GM23338 (cell line): ENCODE data around the gene DHX32. TPM values are rescaled to one million over a fixed set of nuclear protein-coding genes. Genes with fewer than 3 reads are reported as not detected.

Experiments
- ATAC-seq: fragments of 200-7000 bp; cut with Tn5 transposase; 3 replicates; pipeline ENCODE4 v1.9.1; 2020
- DNase-seq: peaks from one replicate; pipeline ENCODE4 v3.0.0-alpha.2; 2015; ENCODE audit warnings: low spot score
- H2AFZ ChIP-seq: fragments of 200-600 bp; sonication (generic); 2 replicates; pipeline ENCODE4 v1.8.0; 2016; ENCODE audit warnings: antibody characterized with exemption, mild to moderate bottlenecking, moderate library complexity
- H3F3A ChIP-seq: fragments of 200-600 bp; sonication (generic); replicated peaks from 2 replicates; pipeline ENCODE4 v1.8.0; 2017; ENCODE audit warnings: antibody characterized with exemption, mixed run types, low read depth
- H3K27ac ChIP-seq: fragments of 200-600 bp; sonication (generic); 2 replicates; pipeline ENCODE4 v1.6.1; 2016; ENCODE audit warnings: low read depth
- H3K27me3 ChIP-seq: fragments of 200-600 bp; sonication (generic); 2 replicates; pipeline ENCODE4 v1.8.0; 2016; ENCODE audit warnings: mild to moderate bottlenecking, mixed run types, moderate library complexity; ENCODE audit not compliant: insufficient read depth
- H3K36me3 ChIP-seq: fragments of 200-600 bp; sonication (generic); 2 replicates; pipeline ENCODE4 v1.8.0; 2016; ENCODE audit warnings: mild to moderate bottlenecking; ENCODE audit not compliant: insufficient read depth
- H3K4me1 ChIP-seq: fragments of 200-600 bp; sonication (generic); 2 replicates; pipeline ENCODE4 v1.8.0; 2016; ENCODE audit warnings: mild to moderate bottlenecking, moderate library complexity; ENCODE audit not compliant: insufficient read depth
- H3K4me2 ChIP-seq: fragments of 200-600 bp; sonication (generic); 2 replicates; pipeline ENCODE4 v1.7.1; 2017; ENCODE audit warnings: mixed run types
- H3K4me3 ChIP-seq: fragments of 200-600 bp; sonication (generic); 2 replicates; pipeline ENCODE4 v1.6.1; 2016; ENCODE audit warnings: mixed run types
- H3K79me2 ChIP-seq: fragments of 200-600 bp; sonication (generic); replicated peaks from 2 replicates; pipeline ENCODE4 v1.8.0; 2017; ENCODE audit warnings: mild to moderate bottlenecking; ENCODE audit not compliant: insufficient read depth
- H3K9me2 ChIP-seq: fragments of 200-600 bp; sonication (generic); 2 replicates; pipeline ENCODE4 v1.8.0; 2017; ENCODE audit not compliant: insufficient read depth
- H4K20me1 ChIP-seq: fragments of 200-600 bp; sonication (generic); replicated peaks from 2 replicates; pipeline ENCODE4 v1.8.0; 2017; ENCODE audit warnings: mild to moderate bottlenecking; ENCODE audit not compliant: insufficient read depth
- H3K27ac Mint-ChIP-seq: 2 replicates; pipeline ENCODE4 v1.8.0; 2020; ENCODE audit warnings: inconsistent platforms, mild to moderate bottlenecking, moderate library complexity, mixed read lengths
- H3K27me3 Mint-ChIP-seq: 3 replicates; pipeline ENCODE4 v1.8.0; 2022; ENCODE audit warnings: low read depth, mild to moderate bottlenecking, moderate library complexity, mixed read lengths, inconsistent platforms; ENCODE audit not compliant: insufficient read depth, poor library complexity
- H3K36me3 Mint-ChIP-seq: 3 replicates; pipeline ENCODE4 v1.8.0; 2021; ENCODE audit warnings: low read depth, mild to moderate bottlenecking, inconsistent platforms, moderate library complexity, mixed read lengths
- H3K4me1 Mint-ChIP-seq: 3 replicates; pipeline ENCODE4 v1.8.0; 2020; ENCODE audit warnings: mild to moderate bottlenecking, inconsistent platforms, mixed read lengths
- H3K4me3 Mint-ChIP-seq: 3 replicates; pipeline ENCODE4 v1.8.0; 2021; ENCODE audit warnings: moderate library complexity, mild to moderate bottlenecking, inconsistent platforms, mixed read lengths
- H3K9me3 Mint-ChIP-seq: 3 replicates; pipeline ENCODE4 v1.8.0; 2020; ENCODE audit warnings: moderate library complexity, mild to moderate bottlenecking, inconsistent platforms, mixed read lengths
- CREB1 ChIP-seq: fragments of 250-450 bp; sonication (Bioruptor Pico); IDR thresholded peaks from 2 replicates; pipeline ENCODE4 v1.5.0; 2020; ENCODE audit warnings: low read depth, mild to moderate bottlenecking, moderate library complexity
- NANOG ChIP-seq: IDR thresholded peaks from 2 replicates; pipeline ENCODE4 v1.6.1; 2016; ENCODE audit warnings: antibody characterized with exemption, borderline replicate concordance
- POLR2AphosphoS5 ChIP-seq: IDR thresholded peaks from 2 replicates; pipeline ENCODE4 v1.6.1; 2016; ENCODE audit warnings: antibody characterized with exemption, low read depth
- ZNF331 ChIP-seq: fragments of 250-450 bp; sonication (Bioruptor Pico); IDR thresholded peaks from 2 replicates; pipeline ENCODE4 v1.5.0; 2020; ENCODE audit warnings: low read depth, mild to moderate bottlenecking, moderate library complexity
- polyA plus RNA-seq: library from polyadenylated mRNA; unstranded; fragments of >200 nt; fragmentation: Nextera tagmentation; extraction: Ambion mirVana; gene quantifications from 2 replicates; pipeline ENCODE4 v1.2.1, GENCODE V29; 2016
- total RNA-seq: library from RNA; depleted of rRNA; stranded (reverse); fragments of >200 nt; shearing (Covaris generic); gene quantifications from 2 replicates; pipeline ENCODE4 v1.2.3, GENCODE V29; 2014
- TF ChIP-seq, protein P1 (sequence below), 2 experiments: fragments of 200-600 bp in 1 of 2; sonication (generic) in 1 of 2; conservative IDR thresholded peaks; 2 replicates each; pipeline versions ENCODE4 v1.5.1 to v1.6.1; 2016 to 2017; ENCODE audit warnings: antibody characterized with exemption in 2 of 2, low read depth in 2 of 2, mild to moderate bottlenecking in 2 of 2, moderate library complexity in 1 of 2
- TF ChIP-seq, protein P2 (sequence below): IDR thresholded peaks from one replicate; pipeline ENCODE4 v1.6.1; 2018; ENCODE audit warnings: antibody characterized with exemption; ENCODE audit not compliant: unreplicated experiment
- TF ChIP-seq, protein P3 (sequence below): fragments of 250-450 bp; sonication (Bioruptor Pico); IDR thresholded peaks from 2 replicates; pipeline ENCODE4 v1.5.0; 2020; ENCODE audit warnings: mild to moderate bottlenecking, moderate library complexity
- TF ChIP-seq, protein P4 (sequence below): IDR thresholded peaks from 2 replicates; pipeline ENCODE4 v1.6.1; 2016; ENCODE audit warnings: antibody characterized with exemption

Gene DHX32
- total and polyA plus RNA-seq, 2 experiments from 2014 or later: 9.5 to 21.6 TPM

DNA sequence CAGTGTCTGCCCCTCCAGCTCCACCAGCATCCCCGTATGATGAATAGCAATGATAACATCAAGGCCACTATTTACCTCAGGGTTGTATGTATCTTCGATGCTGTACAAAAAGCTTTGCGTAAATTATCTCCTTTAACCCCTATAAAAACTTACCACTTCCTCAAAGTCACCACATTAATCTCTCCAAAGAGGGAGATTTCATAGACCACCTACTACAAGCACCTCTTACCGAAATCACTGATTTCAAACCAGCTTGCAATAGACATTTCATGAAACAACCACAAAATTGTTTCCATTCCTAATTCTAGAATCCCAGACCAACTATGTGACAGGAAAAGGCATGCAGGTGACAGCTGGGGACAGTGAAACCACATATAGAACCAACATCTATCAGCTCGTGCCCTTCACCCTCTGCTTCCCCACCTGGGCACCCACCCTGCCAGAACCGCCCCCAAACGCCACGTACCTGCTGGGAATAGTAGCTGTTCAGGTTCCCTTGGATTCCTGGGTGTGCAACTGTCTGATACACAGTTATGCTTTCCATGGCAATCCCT is 85.4 kb downstream of the DHX32 start:
- Mint-ChIP-seq H3K4me1 (no peaks in the 10 kb centered on the region; the same call in 2 of the 3 replicates), H3K9me3 (no peaks in the 10 kb centered on the region), H3K36me3 (peaks cover 20% of the 10 kb centered on the region)

More for the DNA sequence above, 85.4 kb downstream of the DHX32 start:
- TF ChIP-seq, protein P1, sequence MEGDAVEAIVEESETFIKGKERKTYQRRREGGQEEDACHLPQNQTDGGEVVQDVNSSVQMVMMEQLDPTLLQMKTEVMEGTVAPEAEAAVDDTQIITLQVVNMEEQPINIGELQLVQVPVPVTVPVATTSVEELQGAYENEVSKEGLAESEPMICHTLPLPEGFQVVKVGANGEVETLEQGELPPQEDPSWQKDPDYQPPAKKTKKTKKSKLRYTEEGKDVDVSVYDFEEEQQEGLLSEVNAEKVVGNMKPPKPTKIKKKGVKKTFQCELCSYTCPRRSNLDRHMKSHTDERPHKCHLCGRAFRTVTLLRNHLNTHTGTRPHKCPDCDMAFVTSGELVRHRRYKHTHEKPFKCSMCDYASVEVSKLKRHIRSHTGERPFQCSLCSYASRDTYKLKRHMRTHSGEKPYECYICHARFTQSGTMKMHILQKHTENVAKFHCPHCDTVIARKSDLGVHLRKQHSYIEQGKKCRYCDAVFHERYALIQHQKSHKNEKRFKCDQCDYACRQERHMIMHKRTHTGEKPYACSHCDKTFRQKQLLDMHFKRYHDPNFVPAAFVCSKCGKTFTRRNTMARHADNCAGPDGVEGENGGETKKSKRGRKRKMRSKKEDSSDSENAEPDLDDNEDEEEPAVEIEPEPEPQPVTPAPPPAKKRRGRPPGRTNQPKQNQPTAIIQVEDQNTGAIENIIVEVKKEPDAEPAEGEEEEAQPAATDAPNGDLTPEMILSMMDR (conservative IDR thresholded peaks at IDR 0.05; ENCODE audit: low read depth in 2 of 2): no peak
- TF ChIP-seq, protein P2, sequence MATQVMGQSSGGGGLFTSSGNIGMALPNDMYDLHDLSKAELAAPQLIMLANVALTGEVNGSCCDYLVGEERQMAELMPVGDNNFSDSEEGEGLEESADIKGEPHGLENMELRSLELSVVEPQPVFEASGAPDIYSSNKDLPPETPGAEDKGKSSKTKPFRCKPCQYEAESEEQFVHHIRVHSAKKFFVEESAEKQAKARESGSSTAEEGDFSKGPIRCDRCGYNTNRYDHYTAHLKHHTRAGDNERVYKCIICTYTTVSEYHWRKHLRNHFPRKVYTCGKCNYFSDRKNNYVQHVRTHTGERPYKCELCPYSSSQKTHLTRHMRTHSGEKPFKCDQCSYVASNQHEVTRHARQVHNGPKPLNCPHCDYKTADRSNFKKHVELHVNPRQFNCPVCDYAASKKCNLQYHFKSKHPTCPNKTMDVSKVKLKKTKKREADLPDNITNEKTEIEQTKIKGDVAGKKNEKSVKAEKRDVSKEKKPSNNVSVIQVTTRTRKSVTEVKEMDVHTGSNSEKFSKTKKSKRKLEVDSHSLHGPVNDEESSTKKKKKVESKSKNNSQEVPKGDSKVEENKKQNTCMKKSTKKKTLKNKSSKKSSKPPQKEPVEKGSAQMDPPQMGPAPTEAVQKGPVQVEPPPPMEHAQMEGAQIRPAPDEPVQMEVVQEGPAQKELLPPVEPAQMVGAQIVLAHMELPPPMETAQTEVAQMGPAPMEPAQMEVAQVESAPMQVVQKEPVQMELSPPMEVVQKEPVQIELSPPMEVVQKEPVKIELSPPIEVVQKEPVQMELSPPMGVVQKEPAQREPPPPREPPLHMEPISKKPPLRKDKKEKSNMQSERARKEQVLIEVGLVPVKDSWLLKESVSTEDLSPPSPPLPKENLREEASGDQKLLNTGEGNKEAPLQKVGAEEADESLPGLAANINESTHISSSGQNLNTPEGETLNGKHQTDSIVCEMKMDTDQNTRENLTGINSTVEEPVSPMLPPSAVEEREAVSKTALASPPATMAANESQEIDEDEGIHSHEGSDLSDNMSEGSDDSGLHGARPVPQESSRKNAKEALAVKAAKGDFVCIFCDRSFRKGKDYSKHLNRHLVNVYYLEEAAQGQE: no peak
- TF ChIP-seq, protein P3, sequence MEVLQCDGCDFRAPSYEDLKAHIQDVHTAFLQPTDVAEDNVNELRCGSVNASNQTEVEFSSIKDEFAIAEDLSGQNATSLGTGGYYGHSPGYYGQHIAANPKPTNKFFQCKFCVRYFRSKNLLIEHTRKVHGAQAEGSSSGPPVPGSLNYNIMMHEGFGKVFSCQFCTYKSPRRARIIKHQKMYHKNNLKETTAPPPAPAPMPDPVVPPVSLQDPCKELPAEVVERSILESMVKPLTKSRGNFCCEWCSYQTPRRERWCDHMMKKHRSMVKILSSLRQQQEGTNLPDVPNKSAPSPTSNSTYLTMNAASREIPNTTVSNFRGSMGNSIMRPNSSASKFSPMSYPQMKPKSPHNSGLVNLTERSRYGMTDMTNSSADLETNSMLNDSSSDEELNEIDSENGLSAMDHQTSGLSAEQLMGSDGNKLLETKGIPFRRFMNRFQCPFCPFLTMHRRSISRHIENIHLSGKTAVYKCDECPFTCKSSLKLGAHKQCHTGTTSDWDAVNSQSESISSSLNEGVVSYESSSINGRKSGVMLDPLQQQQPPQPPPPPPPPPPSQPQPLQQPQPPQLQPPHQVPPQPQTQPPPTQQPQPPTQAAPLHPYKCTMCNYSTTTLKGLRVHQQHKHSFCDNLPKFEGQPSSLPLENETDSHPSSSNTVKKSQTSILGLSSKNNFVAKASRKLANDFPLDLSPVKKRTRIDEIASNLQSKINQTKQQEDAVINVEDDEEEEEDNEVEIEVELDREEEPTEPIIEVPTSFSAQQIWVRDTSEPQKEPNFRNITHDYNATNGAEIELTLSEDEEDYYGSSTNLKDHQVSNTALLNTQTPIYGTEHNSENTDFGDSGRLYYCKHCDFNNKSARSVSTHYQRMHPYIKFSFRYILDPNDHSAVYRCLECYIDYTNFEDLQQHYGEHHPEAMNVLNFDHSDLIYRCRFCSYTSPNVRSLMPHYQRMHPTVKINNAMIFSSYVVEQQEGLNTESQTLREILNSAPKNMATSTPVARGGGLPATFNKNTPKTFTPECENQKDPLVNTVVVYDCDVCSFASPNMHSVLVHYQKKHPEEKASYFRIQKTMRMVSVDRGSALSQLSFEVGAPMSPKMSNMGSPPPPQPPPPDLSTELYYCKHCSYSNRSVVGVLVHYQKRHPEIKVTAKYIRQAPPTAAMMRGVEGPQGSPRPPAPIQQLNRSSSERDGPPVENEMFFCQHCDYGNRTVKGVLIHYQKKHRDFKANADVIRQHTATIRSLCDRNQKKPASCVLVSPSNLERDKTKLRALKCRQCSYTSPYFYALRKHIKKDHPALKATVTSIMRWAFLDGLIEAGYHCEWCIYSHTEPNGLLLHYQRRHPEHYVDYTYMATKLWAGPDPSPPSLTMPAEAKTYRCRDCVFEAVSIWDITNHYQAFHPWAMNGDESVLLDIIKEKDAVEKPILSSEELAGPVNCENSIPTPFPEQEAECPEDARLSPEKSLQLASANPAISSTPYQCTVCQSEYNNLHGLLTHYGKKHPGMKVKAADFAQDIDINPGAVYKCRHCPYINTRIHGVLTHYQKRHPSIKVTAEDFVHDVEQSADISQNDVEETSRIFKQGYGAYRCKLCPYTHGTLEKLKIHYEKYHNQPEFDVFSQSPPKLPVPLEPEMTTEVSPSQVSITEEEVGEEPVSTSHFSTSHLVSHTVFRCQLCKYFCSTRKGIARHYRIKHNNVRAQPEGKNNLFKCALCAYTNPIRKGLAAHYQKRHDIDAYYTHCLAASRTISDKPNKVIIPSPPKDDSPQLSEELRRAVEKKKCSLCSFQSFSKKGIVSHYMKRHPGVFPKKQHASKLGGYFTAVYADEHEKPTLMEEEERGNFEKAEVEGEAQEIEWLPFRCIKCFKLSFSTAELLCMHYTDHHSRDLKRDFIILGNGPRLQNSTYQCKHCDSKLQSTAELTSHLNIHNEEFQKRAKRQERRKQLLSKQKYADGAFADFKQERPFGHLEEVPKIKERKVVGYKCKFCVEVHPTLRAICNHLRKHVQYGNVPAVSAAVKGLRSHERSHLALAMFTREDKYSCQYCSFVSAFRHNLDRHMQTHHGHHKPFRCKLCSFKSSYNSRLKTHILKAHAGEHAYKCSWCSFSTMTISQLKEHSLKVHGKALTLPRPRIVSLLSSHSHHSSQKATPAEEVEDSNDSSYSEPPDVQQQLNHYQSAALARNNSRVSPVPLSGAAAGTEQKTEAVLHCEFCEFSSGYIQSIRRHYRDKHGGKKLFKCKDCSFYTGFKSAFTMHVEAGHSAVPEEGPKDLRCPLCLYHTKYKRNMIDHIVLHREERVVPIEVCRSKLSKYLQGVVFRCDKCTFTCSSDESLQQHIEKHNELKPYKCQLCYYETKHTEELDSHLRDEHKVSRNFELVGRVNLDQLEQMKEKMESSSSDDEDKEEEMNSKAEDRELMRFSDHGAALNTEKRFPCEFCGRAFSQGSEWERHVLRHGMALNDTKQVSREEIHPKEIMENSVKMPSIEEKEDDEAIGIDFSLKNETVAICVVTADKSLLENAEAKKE (CRISPR knock-in tag): no peak
- TF ChIP-seq CREB1 (CRISPR knock-in tag): no peak
- TF ChIP-seq ZNF331 (CRISPR knock-in tag): no peak
- no peak for TF ChIP-seq POLR2AphosphoS5
- TF ChIP-seq NANOG: no peak
- TF ChIP-seq, protein P4, sequence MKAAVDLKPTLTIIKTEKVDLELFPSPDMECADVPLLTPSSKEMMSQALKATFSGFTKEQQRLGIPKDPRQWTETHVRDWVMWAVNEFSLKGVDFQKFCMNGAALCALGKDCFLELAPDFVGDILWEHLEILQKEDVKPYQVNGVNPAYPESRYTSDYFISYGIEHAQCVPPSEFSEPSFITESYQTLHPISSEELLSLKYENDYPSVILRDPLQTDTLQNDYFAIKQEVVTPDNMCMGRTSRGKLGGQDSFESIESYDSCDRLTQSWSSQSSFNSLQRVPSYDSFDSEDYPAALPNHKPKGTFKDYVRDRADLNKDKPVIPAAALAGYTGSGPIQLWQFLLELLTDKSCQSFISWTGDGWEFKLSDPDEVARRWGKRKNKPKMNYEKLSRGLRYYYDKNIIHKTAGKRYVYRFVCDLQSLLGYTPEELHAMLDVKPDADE: no peak
- Histone ChIP-seq H3K9me2 (no peaks in the 10 kb centered on the region), H3K36me3 (no peaks in the 10 kb centered on the region), H3K27ac (no peak overlapping the region), H3K4me3 (no peak overlapping the region), H3K4me2 (no peak overlapping the region), H3F3A (no peaks in the 10 kb centered on the region), H3K27me3 (no peaks in the 10 kb centered on the region), H4K20me1 (no peaks in the 10 kb centered on the region; the same call in 1 of the 2 replicates), H3K79me2 (no peaks in the 10 kb centered on the region), H3K4me1 (no peaks in the 10 kb centered on the region), H2AFZ (no peak overlapping the region)
- Mint-ChIP-seq H3K27me3 (peaks cover 1% of the 10 kb centered on the region), H3K4me3 (no peak overlapping the region), H3K27ac (no peak overlapping the region)
- ATAC-seq (no peak), DNase-seq (no peak)
